Colonic mucosa (tissue), 4 donors: Measurements from ENCODE around the gene MKNK1. TPM values are rescaled to one million over a fixed set of nuclear protein-coding genes. Genes with fewer than 3 reads are reported as not detected.

ENCODE experiments used
- DNase-seq: peaks from one replicate; pipeline ENCODE4 v3.0.0-alpha.2; 2020
- H3K27ac ChIP-seq: fragments of 200-600 bp; one replicate; pipeline ENCODE4 v1.8.0; 2021
- H3K27me3 ChIP-seq: fragments of 200-600 bp; one replicate; pipeline ENCODE4 v1.8.0; 2021
- H3K36me3 ChIP-seq: fragments of 200-600 bp; one replicate; pipeline ENCODE4 v1.8.0; 2021
- H3K4me1 ChIP-seq: fragments of 200-600 bp; one replicate; pipeline ENCODE4 v1.8.0; 2021; ENCODE audit warnings: mild to moderate bottlenecking
- H3K4me3 ChIP-seq: fragments of 200-600 bp; one replicate; pipeline ENCODE4 v1.8.0; 2021
- H3K9ac ChIP-seq, 2 donors: one replicate each; pipeline ENCODE4 v1.7.0; 2013; ENCODE audit warnings: control low read depth in 2 of 2, low read depth in 2 of 2, low read length in 2 of 2
- H3K9me3 ChIP-seq: fragments of 200-600 bp; one replicate; pipeline ENCODE4 v1.8.0; 2021
- intact Hi-C: fragments of 100-400 bp; cut with DNase I; formaldehyde crosslinking; loops from one replicate; pipeline ENCODE4 v1.14.1; 2022
- total RNA-seq, 2 donors: library from RNA; stranded (reverse); fragmentation: NEBNext Ultra II Directional in 1 of 2; extraction: Animal tissue kit (Norgen Biotek cat#: 25700) in 1 of 2; gene quantifications; one replicate each; pipeline ENCODE4 v1.2.1, GENCODE V29; 2021
- TF ChIP-seq, protein P1 (sequence below): fragments of 200-600 bp; IDR thresholded peaks from one replicate; pipeline ENCODE4 v1.8.0; 2022; ENCODE audit warnings: antibody characterized with exemption, mild to moderate bottlenecking
- donor health status: healthy.
- donor health status: DM: no; HTN: no; CAD: no.
- donor health status: DM: no; HTN: no; CAD: no.

Gene MKNK1
- total RNA-seq, 2 donors from 2014 or later: 27.0 to 36.8 TPM

- Histone ChIP-seq H3K9ac (no peak overlapping the region), H3K27me3 (no peaks in the 10 kb centered on the region), H3K4me3 (no peak overlapping the region), H3K36me3 (no peaks in the 10 kb centered on the region), H3K27ac (no peak overlapping the region), H3K4me1 (peaks cover 10% of the 10 kb centered on the region), H3K9me3 (no peaks in the 10 kb centered on the region)
- intact Hi-C loops: no loop called here
- TF ChIP-seq, protein P1, sequence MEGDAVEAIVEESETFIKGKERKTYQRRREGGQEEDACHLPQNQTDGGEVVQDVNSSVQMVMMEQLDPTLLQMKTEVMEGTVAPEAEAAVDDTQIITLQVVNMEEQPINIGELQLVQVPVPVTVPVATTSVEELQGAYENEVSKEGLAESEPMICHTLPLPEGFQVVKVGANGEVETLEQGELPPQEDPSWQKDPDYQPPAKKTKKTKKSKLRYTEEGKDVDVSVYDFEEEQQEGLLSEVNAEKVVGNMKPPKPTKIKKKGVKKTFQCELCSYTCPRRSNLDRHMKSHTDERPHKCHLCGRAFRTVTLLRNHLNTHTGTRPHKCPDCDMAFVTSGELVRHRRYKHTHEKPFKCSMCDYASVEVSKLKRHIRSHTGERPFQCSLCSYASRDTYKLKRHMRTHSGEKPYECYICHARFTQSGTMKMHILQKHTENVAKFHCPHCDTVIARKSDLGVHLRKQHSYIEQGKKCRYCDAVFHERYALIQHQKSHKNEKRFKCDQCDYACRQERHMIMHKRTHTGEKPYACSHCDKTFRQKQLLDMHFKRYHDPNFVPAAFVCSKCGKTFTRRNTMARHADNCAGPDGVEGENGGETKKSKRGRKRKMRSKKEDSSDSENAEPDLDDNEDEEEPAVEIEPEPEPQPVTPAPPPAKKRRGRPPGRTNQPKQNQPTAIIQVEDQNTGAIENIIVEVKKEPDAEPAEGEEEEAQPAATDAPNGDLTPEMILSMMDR: no peak
- no peak for DNase-seq
Observed at GRCh38 chr1:46642115-46642680, 38.1 kb upstream of the MKNK1 start.

- no peak for DNase-seq
- H3K27ac ChIP-seq: no peak overlapping the region
- no peaks in the 10 kb centered on the region for H3K36me3 ChIP-seq
- intact Hi-C loops: no loop called here
- H3K9ac ChIP-seq: no peak overlapping the region
- H3K9me3 ChIP-seq: no peaks in the 10 kb centered on the region
- H3K4me1 ChIP-seq: peaks cover 10% of the 10 kb centered on the region
- H3K27me3 ChIP-seq: no peaks in the 10 kb centered on the region
- TF ChIP-seq, protein P1: no peak
- no peak overlapping the region for H3K4me3 ChIP-seq
Observed at GRCh38 chr1:46639547-46639946, 35.5 kb upstream of the MKNK1 start.

DNA sequence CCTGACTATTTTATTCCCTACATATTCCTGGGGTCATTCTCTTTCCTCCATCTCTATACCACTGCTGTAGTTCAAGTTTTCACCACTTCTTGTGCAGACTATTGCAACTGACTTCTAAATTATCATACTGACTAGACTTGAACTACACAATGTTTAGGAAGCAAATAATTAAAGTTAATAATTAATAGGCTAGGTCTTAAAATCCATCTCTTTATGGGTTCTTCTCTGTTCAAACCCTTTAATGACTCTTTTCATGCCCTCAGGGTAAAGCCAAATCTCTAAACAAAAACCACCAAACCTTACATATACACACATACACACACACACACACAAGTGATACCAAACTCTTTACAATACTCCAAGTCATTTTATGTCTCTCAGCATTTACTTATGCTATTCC lies 34.9 kb upstream of the MKNK1 start:
- H3K4me1 ChIP-seq: peaks cover 10% of the 10 kb centered on the region
- no peaks in the 10 kb centered on the region for H3K9me3 ChIP-seq
- H3K27ac ChIP-seq: no peak overlapping the region
- no peaks in the 10 kb centered on the region for H3K36me3 ChIP-seq
- no peak overlapping the region for H3K9ac ChIP-seq
- TF ChIP-seq, protein P1: no peak
- intact Hi-C loops: no loop called here
- DNase-seq: no peak
- no peak overlapping the region for H3K4me3 ChIP-seq
- H3K27me3 ChIP-seq: no peaks in the 10 kb centered on the region

- no peaks in the 10 kb centered on the region for H3K27me3 ChIP-seq
- H3K4me3 ChIP-seq: no peak overlapping the region
- H3K36me3 ChIP-seq: no peaks in the 10 kb centered on the region
- H3K9ac ChIP-seq: no peak overlapping the region
- H3K4me1 ChIP-seq: peaks cover 4% of the 10 kb centered on the region
- intact Hi-C loops: no loop called here
- DNase-seq: no peak
- TF ChIP-seq, protein P1: no peak
- H3K27ac ChIP-seq: no peak overlapping the region
- H3K9me3 ChIP-seq: no peaks in the 10 kb centered on the region
Observed at GRCh38 chr1:46637444-46638083, 33.5 kb upstream of the MKNK1 start.

DNA sequence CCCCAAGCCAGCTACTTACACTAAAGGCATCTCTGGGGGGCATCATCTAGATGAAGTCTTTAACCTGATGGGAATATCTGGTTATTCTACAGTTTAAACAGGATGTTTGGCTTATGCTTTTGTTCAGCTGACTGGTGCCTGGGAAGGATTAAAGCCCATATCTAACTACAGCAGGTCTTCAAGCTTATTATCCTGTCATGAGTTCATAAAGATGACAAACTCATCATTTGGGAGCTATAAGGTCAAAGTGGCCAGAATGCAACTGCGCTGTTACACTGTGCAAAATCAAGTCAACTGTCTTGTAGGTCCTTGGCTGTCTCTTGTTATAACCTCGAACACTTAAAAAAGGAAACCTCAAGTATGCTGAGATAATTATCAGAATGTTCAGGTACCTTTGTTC lies 31.1 kb upstream of the MKNK1 start:
- intact Hi-C loops: no loop called here
- H3K4me1 ChIP-seq: peaks cover 4% of the 10 kb centered on the region
- no peak overlapping the region for H3K27ac ChIP-seq
- TF ChIP-seq, protein P1: no peak
- H3K4me3 ChIP-seq: no peak overlapping the region
- no peaks in the 10 kb centered on the region for H3K9me3 ChIP-seq
- no peaks in the 10 kb centered on the region for H3K27me3 ChIP-seq
- no peak overlapping the region for H3K9ac ChIP-seq
- no peak for DNase-seq
- H3K36me3 ChIP-seq: no peaks in the 10 kb centered on the region
